K562 (cell line): Measurements from ENCODE around the gene TNFRSF19. TPM values are rescaled to one million over a fixed set of nuclear protein-coding genes. Genes with fewer than 3 reads are reported as not detected.

ENCODE experiments used
- ATAC-seq: fragments of 200-7000 bp; cut with Tn5 transposase; 3 replicates; pipeline ENCODE4 v1.9.1; 2020; ENCODE audit warnings: moderate library complexity
- BruUV-seq: library from RNA; stranded (reverse); fragments of 400-500 nt; replicated peaks from 2 replicates; lab custom pipeline; 2021; lab: Mats Ljungman, UMichigan
- CTCF ChIA-PET: fragments of 300-600 bp; formaldehyde crosslinking; extraction: SDS; loops from one replicate; lab custom pipeline; 2021; ENCODE audit warnings: low intra/inter-chr PET ratio; lab: Yijun Ruan, JAX
- POLR2A ChIA-PET: fragments of 300-600, 350-650 bp; sonication (Branson Sonifier 250); formaldehyde crosslinking; extraction: SDS; loops from one replicate; lab custom pipeline; 2021; ENCODE audit warnings: antibody characterized with exemption, inconsistent platforms; lab: Yijun Ruan, JAX
- DNase-seq, 4 experiments: peaks; one replicate each; pipeline versions ENCODE4 v3.0.0 to v3.0.0-alpha.2; 2011 to 2018; ENCODE audit warnings: low spot score in 3 of 4, mixed read lengths in 3 of 4; ENCODE audit errors: extremely low read depth in 1 of 4
- FAIRE-seq: peaks from 2 replicates; lab custom pipeline; 2011; peaks lifted over from hg19 to GRCh38; lab: Jason Lieb, UNC
- H2AFZ ChIP-seq: 2 replicates; pipeline ENCODE4 v1.6.0; 2011; ENCODE audit warnings: low read depth, low read length, control low read depth, inconsistent platforms
- H3K27ac ChIP-seq: fragments of 200-600 bp; 3 replicates; pipeline ENCODE4 v1.8.0; 2011; ENCODE audit warnings: low read depth, mild to moderate bottlenecking, control low read depth, inconsistent platforms, low read length, moderate library complexity, mixed read lengths; ENCODE audit errors: extremely low read depth
- H3K27me3 ChIP-seq, 2 experiments: fragments of 300-600 bp in 1 of 2; 2 replicates in 1 of 2; 3 replicates in 1 of 2; pipeline versions ENCODE4 v1.6.0 to v1.8.0; 2011; ENCODE audit warnings: inconsistent platforms in 2 of 2, low read length in 2 of 2, mild to moderate bottlenecking in 1 of 2, mixed read lengths in 1 of 2, moderate library complexity in 1 of 2; ENCODE audit not compliant: control insufficient read depth in 2 of 2, insufficient read depth in 2 of 2
- H3K36me3 ChIP-seq: fragments of 300-600 bp; 3 replicates; pipeline ENCODE4 v1.8.0; 2011; ENCODE audit warnings: mild to moderate bottlenecking, low read length, inconsistent platforms; ENCODE audit not compliant: control insufficient read depth, insufficient read depth
- H3K4me1 ChIP-seq, 2 experiments: fragments of 200-600 bp in 1 of 2; replicated peaks in 1 of 2; 2 replicates in 1 of 2; 3 replicates in 1 of 2; pipeline versions ENCODE4 v1.5.1 to v1.8.0; 2011; ENCODE audit warnings: inconsistent platforms in 2 of 2, low read length in 2 of 2, mild to moderate bottlenecking in 1 of 2, mixed read lengths in 1 of 2, moderate library complexity in 1 of 2; ENCODE audit not compliant: control insufficient read depth in 2 of 2, insufficient read depth in 2 of 2
- H3K4me2 ChIP-seq: 2 replicates; pipeline ENCODE4 v1.6.1; 2011; ENCODE audit warnings: low read length, control low read depth, inconsistent platforms, mixed read lengths; ENCODE audit not compliant: insufficient read depth
- H3K4me3 ChIP-seq: fragments of 200-600 bp; sonication (generic), shearing (Covaris generic); 2 replicates; pipeline ENCODE4 v1.5.1; 2016; ENCODE audit warnings: control low read depth, inconsistent platforms
- H3K79me2 ChIP-seq: fragments of 200-600 bp; 3 replicates; pipeline ENCODE4 v1.8.0; 2011; ENCODE audit warnings: low read length, inconsistent platforms; ENCODE audit not compliant: control insufficient read depth, insufficient read depth
- H3K9ac ChIP-seq, 2 experiments: 2 replicates each; pipeline versions ENCODE4 v1.6.0 to v1.6.1; 2011; ENCODE audit warnings: low read depth in 2 of 2, low read length in 2 of 2, control low read depth in 1 of 2, inconsistent platforms in 1 of 2, mild to moderate bottlenecking in 1 of 2, mixed read lengths in 1 of 2; ENCODE audit not compliant: insufficient read depth in 1 of 2
- H3K9me1 ChIP-seq: one replicate; pipeline ENCODE4 v1.6.0; 2011; ENCODE audit warnings: inconsistent platforms, mild to moderate bottlenecking, low read length, moderate library complexity; ENCODE audit not compliant: control insufficient read depth, insufficient read depth
- H3K9me3 ChIP-seq: replicated peaks from 2 replicates; pipeline ENCODE4 v1.5.1; 2011; ENCODE audit warnings: low read depth, low read length, inconsistent platforms; ENCODE audit not compliant: control insufficient read depth, insufficient read depth
- H4K20me1 ChIP-seq: replicated peaks from 2 replicates; pipeline ENCODE4 v1.6.1; 2011; ENCODE audit warnings: low read length, inconsistent platforms, mixed read lengths; ENCODE audit not compliant: control insufficient read depth, insufficient read depth
- GTF2F1 ChIP-seq: IDR thresholded peaks from 2 replicates; pipeline ENCODE4 v1.6.1; 2011; ENCODE audit warnings: low read depth, low read length, improper control_type of control experiment
- KHSRP ChIP-seq: fragments of 450-650 bp; IDR thresholded peaks from 2 replicates; pipeline ENCODE4 v1.6.1; 2017
- MXI1 ChIP-seq: IDR thresholded peaks from 2 replicates; pipeline ENCODE4 v1.6.1; 2011; ENCODE audit warnings: low read depth, mild to moderate bottlenecking, improper control_type of control experiment, low read length
- PML ChIP-seq: IDR thresholded peaks from 2 replicates; pipeline ENCODE4 v1.6.1; 2012; ENCODE audit warnings: low read length, inconsistent platforms
- ZC3H4 ChIP-seq: sonication (generic); formaldehyde crosslinking; IDR thresholded peaks from 2 replicates; pipeline ENCODE4 v1.9.0; 2021; ENCODE audit warnings: missing genetic modification reagents, borderline replicate concordance
- ZNF143 ChIP-seq: sonication (generic); formaldehyde crosslinking; IDR thresholded peaks from 2 replicates; pipeline ENCODE4 v1.9.0; 2022; ENCODE audit warnings: mild to moderate bottlenecking, missing genetic modification reagents
- ZNF263 ChIP-seq: sonication (generic); formaldehyde crosslinking; IDR thresholded peaks from 2 replicates; pipeline ENCODE4 v1.8.0; 2022; ENCODE audit warnings: mild to moderate bottlenecking, missing genetic modification reagents, borderline replicate concordance
- ZNF324 ChIP-seq: fragments of 250-450 bp; sonication (Bioruptor Pico); IDR thresholded peaks from 2 replicates; pipeline ENCODE4 v1.4.0; 2020; ENCODE audit warnings: mild to moderate bottlenecking
- WGBS: fragments of 100-300 bp; shearing (Covaris generic); methylation state at CpG from one replicate; pipeline ENCODE4 v1.1.6; 2016; ENCODE audit warnings: low coverage, mixed read lengths; ENCODE audit not compliant: insufficient coverage; ENCODE audit errors: missing lambda C conversion rate; 5-methylcytosine and 5-hydroxymethylcytosine counted together
- in situ Hi-C: fragments of 300-500 bp; cut with MboI; formaldehyde crosslinking; loops from 4 replicates; pipeline ENCODE4 v1.15.0; 2018; ENCODE audit warnings: inconsistent platforms, mixed read lengths
- intact Hi-C: fragments of 100-400 bp; cut with micrococcal nuclease; formaldehyde crosslinking; loops from 2 replicates; pipeline ENCODE4 v1.14.2; 2022
- polyA plus RNA-seq, 8 experiments: library from polyadenylated mRNA; depleted of rRNA in 4 of 8; stranded (reverse) in 5 of 8; unstranded in 3 of 8; fragments of >200 nt; fragmentation: Nextera tagmentation in 2 of 8; fragmentation: Illumina TruSeq in 1 of 8; extraction: Ambion mirVana in 2 of 8; extraction: Trizol in 1 of 8; gene quantifications; 2 replicates each; pipeline versions ENCODE4 v1.2.1 to v1.2.3, GENCODE V29; 2011 to 2014; ENCODE audit warnings: inconsistent platforms in 1 of 8, missing spikeins in 1 of 8
- total RNA-seq, 7 experiments: library from RNA; depleted of rRNA in 6 of 7; stranded (reverse); fragments of >200 nt in 6 of 7; fragmentation: Illumina TruSeq in 2 of 7; extraction: Trizol in 2 of 7; gene quantifications; 2 replicates each; pipeline versions ENCODE4 v1.2.1 to v1.2.3, GENCODE V29; 2011 to 2021; ENCODE audit warnings: low replicate concordance in 1 of 7
- TF ChIP-seq, protein P1 (sequence below): fragments of 250-450 bp; sonication (Bioruptor Pico); IDR thresholded peaks from 2 replicates; pipeline ENCODE4 v1.8.0; 2021; ENCODE audit warnings: borderline replicate concordance, mild to moderate bottlenecking, moderate library complexity; ENCODE audit not compliant: poor library complexity, severe bottlenecking
- TF ChIP-seq, protein P2 (sequence below): sonication (generic); formaldehyde crosslinking; IDR thresholded peaks from 2 replicates; pipeline ENCODE4 v1.8.0; 2023; ENCODE audit warnings: mild to moderate bottlenecking, missing genetic modification reagents
- TF ChIP-seq, protein P3 (sequence below): fragments of 250-450 bp; sonication (Bioruptor Pico); IDR thresholded peaks from 2 replicates; pipeline ENCODE4 v1.4.0; 2020; ENCODE audit warnings: mild to moderate bottlenecking
- TF ChIP-seq, protein P4 (sequence below), 2 experiments: fragments of 150-350 bp in 1 of 2; IDR thresholded peaks; 2 replicates each; pipeline ENCODE4 v1.6.1; 2012 to 2016; ENCODE audit warnings: low read depth in 2 of 2, low read length in 2 of 2, mild to moderate bottlenecking in 1 of 2, moderate library complexity in 1 of 2

TNFRSF19 gene
- total and polyA plus RNA-seq, 9 of the 15 experiments (the other 6 are each of a cell fraction or from before 2014, with no cell fraction given) = 0.01 to 0.07 TPM; not detected in 7

DNA sequence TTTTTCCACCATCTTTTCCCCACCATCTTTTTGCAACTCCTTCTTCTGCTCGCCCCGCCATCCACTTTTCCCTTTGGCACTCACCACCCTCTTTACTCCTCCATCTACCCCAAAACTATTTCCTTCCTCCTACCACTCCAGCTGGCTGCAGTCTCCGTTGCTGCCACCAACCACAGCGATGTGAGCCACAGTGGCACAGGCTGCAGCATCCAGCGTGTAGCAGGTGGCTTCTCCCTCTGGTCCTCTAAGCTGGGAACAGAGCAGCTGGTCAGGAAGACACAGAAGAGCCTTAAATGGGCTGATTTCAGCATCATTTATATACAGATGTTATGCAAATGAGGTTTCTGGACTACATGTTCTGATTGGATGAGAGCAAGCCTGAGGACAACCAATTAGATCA is 144.5 kb downstream of the TNFRSF19 start:
- Histone ChIP-seq H3K27ac (no peak overlapping the region), H3K4me1 (peaks cover 0 to 7% of the 10 kb centered on the region in 2 experiments; a peak in 1 of 5 replicates), H4K20me1 (no peaks in the 10 kb centered on the region), H3K79me2 (no peaks in the 10 kb centered on the region), H3K4me2 (no peak overlapping the region), H3K9ac (no peak overlapping the region), H3K27me3 (no peaks in the 10 kb centered on the region), H3K36me3 (no peaks in the 10 kb centered on the region), H3K4me3 (no peak overlapping the region), H3K9me3 (no peaks in the 10 kb centered on the region), H2AFZ (no peak overlapping the region), H3K9me1 (no peaks in the 10 kb centered on the region)
- TF ChIP-seq KHSRP (no peak), ZNF143 (CRISPR knock-in tag) (no peak), PML (no peak), ZNF263 (CRISPR knock-in tag) (no peak), ZNF324 (CRISPR knock-in tag) (no peak), ZC3H4 (CRISPR knock-in tag) (no peak), GTF2F1 (no peak), MXI1 (no peak)
- TF ChIP-seq, protein P1, sequence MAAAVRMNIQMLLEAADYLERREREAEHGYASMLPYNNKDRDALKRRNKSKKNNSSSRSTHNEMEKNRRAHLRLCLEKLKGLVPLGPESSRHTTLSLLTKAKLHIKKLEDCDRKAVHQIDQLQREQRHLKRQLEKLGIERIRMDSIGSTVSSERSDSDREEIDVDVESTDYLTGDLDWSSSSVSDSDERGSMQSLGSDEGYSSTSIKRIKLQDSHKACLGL (CRISPR knock-in tag) = no peak
- TF ChIP-seq, protein P2, sequence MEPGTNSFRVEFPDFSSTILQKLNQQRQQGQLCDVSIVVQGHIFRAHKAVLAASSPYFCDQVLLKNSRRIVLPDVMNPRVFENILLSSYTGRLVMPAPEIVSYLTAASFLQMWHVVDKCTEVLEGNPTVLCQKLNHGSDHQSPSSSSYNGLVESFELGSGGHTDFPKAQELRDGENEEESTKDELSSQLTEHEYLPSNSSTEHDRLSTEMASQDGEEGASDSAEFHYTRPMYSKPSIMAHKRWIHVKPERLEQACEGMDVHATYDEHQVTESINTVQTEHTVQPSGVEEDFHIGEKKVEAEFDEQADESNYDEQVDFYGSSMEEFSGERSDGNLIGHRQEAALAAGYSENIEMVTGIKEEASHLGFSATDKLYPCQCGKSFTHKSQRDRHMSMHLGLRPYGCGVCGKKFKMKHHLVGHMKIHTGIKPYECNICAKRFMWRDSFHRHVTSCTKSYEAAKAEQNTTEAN (CRISPR knock-in tag) = no peak
- TF ChIP-seq, protein P3, sequence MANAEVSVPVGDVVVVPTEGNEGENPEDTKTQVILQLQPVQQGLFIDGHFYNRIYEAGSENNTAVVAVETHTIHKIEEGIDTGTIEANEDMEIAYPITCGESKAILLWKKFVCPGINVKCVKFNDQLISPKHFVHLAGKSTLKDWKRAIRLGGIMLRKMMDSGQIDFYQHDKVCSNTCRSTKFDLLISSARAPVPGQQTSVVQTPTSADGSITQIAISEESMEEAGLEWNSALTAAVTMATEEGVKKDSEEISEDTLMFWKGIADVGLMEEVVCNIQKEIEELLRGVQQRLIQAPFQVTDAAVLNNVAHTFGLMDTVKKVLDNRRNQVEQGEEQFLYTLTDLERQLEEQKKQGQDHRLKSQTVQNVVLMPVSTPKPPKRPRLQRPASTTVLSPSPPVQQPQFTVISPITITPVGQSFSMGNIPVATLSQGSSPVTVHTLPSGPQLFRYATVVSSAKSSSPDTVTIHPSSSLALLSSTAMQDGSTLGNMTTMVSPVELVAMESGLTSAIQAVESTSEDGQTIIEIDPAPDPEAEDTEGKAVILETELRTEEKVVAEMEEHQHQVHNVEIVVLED = no peak
- TF ChIP-seq, protein P4, sequence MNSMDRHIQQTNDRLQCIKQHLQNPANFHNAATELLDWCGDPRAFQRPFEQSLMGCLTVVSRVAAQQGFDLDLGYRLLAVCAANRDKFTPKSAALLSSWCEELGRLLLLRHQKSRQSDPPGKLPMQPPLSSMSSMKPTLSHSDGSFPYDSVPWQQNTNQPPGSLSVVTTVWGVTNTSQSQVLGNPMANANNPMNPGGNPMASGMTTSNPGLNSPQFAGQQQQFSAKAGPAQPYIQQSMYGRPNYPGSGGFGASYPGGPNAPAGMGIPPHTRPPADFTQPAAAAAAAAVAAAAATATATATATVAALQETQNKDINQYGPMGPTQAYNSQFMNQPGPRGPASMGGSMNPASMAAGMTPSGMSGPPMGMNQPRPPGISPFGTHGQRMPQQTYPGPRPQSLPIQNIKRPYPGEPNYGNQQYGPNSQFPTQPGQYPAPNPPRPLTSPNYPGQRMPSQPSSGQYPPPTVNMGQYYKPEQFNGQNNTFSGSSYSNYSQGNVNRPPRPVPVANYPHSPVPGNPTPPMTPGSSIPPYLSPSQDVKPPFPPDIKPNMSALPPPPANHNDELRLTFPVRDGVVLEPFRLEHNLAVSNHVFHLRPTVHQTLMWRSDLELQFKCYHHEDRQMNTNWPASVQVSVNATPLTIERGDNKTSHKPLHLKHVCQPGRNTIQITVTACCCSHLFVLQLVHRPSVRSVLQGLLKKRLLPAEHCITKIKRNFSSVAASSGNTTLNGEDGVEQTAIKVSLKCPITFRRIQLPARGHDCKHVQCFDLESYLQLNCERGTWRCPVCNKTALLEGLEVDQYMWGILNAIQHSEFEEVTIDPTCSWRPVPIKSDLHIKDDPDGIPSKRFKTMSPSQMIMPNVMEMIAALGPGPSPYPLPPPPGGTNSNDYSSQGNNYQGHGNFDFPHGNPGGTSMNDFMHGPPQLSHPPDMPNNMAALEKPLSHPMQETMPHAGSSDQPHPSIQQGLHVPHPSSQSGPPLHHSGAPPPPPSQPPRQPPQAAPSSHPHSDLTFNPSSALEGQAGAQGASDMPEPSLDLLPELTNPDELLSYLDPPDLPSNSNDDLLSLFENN (IDR thresholded peaks at IDR 0.05; ENCODE audit: low read depth in 2 of 2, low read length in 2 of 2) = no peak
- ChIA-PET POLR2A (no interaction called here), CTCF (interaction anchor here (0.7 kb wide), 1 partner anchor 157 kb away, joined by 4 read pairs; no protein-coding TSS in a partner anchor)
- BruUV-seq = no TSS peak
- 0% methylated on average over 5 of the region's 5 CpGs for WGBS
- no peak for ATAC-seq
- FAIRE-seq = no peak
- in situ Hi-C loops (no loop called here), intact Hi-C loops (loop anchor here (1.0 to 10.0 kb wide), 3 partner anchors 157 to 250 kb away; partner anchors contain the start of gene C1QTNF9B)
- no peak for DNase-seq
